Sigmoid colon (tissue), 3 donors: ENCODE results near the gene RPP30.

Experiments used
- POLR2A ChIP-seq, 2 donors: fragments of 450-650 bp; IDR thresholded peaks; one replicate each; pipeline ENCODE4 v1.6.1; 2016; ENCODE audit warnings: antibody characterized with exemption in 2 of 2, mild to moderate bottlenecking in 2 of 2, moderate library complexity in 2 of 2
- TF ChIP-seq, protein P1 (sequence below), 4 experiments: fragments of 450-650 bp in 3 of 4; fragments of 200-600 bp in 1 of 4; IDR thresholded peaks; one replicate each; pipeline ENCODE4 v1.5.1; 2016 to 2019; ENCODE audit warnings: antibody characterized with exemption in 4 of 4, mild to moderate bottlenecking in 3 of 4, moderate library complexity in 2 of 4

DNA sequence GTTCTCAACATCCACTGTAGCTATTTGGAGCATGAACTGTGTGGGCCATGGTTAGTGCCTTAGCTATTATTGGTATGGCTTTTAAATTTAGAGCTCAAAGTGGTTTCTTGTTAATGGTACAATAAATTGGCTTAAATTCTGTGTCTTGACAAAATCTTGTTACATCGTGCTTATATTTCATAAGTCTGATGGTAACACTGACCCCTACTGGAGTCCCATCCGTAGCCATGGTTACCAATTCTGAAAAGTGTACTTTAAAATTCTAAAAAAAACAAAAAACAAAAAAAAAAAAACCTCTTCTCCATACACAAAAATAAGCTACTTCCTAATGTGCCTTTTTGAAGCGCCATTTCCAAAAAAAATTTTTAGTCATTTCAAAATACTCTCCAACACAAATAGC, 6.4 kb upstream of the RPP30 start:
- TF ChIP-seq POLR2A (IDR thresholded peaks at IDR 0.05): no peak
- TF ChIP-seq, protein P1, sequence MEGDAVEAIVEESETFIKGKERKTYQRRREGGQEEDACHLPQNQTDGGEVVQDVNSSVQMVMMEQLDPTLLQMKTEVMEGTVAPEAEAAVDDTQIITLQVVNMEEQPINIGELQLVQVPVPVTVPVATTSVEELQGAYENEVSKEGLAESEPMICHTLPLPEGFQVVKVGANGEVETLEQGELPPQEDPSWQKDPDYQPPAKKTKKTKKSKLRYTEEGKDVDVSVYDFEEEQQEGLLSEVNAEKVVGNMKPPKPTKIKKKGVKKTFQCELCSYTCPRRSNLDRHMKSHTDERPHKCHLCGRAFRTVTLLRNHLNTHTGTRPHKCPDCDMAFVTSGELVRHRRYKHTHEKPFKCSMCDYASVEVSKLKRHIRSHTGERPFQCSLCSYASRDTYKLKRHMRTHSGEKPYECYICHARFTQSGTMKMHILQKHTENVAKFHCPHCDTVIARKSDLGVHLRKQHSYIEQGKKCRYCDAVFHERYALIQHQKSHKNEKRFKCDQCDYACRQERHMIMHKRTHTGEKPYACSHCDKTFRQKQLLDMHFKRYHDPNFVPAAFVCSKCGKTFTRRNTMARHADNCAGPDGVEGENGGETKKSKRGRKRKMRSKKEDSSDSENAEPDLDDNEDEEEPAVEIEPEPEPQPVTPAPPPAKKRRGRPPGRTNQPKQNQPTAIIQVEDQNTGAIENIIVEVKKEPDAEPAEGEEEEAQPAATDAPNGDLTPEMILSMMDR (IDR thresholded peaks at IDR 0.05): no peak
